ENCODE measurements around the gene SLC4A2.

SLC4A2 gene

GRCh38 chr7:151115121-151115835 is 55.9 kb downstream of the SLC4A2 start:
- peak; percentile 52 for DNase-seq
- ATAC-seq, result peak; percentile 33

DNA sequence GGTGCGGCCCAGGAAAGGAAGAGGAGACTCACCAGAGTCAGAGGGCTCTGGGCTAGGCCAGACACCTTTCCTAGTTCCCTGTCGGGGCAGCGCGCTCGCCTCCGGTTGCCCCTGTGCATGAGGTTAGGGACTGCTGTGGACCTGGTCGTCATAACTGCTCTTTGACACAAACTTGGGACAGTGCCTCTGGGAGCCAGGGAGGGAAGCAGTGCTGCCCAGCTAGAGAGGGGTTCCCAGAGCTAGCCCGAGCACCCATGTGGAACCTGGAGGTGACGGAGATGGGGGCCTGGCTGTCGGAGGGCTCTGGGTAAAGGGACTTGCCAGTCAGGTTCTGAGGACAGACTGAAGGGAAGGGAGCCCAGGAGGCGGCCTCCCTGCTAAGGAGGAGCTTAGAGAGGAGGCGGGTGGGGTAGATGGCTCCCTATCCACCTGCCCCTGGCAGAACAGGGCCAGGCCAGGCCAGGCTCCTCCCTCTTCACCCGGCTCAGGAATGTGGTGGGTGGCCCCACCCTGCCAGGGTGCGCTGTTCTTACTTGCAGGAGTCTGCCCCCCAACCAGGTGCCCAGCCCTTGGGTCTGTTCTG is 56.5 kb downstream of the SLC4A2 start:
- DNase-seq (no peak), ATAC-seq (no peak)

DNA sequence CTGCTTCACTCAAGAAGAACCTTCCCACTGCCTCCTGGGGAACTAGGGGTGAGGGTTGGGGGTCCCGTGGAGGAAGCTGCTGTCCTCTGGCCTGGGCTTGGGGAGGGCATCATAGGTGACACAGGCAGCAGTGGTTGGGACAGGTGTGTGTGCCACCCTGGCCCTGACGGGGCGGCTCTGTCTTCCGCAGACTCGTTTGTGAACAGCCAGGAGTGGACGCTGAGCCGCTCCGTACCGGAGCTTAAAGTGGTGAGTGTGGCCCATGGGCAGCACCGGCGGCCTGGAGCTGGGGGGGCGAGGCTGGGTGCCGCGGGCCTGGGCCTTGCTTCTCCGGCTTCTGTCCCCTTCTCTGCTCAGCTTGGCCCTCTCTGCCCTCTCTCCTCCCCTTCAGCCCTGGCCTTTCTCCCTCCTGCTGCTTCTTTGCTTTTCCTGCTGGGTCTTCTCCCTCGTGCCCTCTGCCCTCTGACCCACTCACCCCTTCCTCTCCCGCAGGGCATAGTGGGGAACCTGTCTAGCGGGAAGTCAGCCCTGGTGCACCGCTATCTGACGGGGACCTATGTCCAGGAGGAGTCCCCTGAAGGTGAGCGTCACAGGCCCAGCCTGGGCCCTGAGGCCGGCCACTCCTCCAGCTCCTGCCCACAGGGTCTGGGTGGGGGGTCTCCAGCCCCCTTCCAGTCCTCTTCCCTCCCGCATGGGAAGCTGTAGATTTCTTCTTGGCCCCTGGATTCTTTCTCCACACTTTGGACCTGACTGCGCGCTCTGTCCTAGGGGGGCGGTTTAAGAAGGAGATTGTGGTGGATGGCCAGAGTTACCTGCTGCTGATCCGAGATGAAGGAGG is 57.4 kb downstream of the SLC4A2 start:
- DNase-seq (no peak), ATAC-seq (no peak)

DNA sequence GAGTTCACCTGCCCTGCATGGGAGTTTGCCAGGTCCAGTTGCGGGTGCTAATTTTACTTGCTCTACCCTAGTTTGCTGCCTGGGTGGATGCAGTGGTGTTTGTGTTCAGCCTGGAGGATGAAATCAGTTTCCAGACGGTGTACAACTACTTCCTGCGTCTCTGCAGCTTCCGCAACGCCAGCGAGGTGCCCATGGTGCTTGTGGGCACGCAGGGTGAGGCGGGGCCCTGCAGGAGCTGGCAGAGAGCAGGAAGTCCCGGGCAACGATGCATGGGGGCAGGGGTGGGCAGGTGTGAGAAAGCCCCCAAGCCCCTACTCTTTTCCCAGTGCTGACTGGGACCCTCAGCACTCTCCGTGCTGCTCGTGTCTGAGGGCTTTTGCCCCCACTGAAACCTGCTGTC is 58.2 kb downstream of the SLC4A2 start:
- DNase-seq (no peak), ATAC-seq (no peak)

DNA sequence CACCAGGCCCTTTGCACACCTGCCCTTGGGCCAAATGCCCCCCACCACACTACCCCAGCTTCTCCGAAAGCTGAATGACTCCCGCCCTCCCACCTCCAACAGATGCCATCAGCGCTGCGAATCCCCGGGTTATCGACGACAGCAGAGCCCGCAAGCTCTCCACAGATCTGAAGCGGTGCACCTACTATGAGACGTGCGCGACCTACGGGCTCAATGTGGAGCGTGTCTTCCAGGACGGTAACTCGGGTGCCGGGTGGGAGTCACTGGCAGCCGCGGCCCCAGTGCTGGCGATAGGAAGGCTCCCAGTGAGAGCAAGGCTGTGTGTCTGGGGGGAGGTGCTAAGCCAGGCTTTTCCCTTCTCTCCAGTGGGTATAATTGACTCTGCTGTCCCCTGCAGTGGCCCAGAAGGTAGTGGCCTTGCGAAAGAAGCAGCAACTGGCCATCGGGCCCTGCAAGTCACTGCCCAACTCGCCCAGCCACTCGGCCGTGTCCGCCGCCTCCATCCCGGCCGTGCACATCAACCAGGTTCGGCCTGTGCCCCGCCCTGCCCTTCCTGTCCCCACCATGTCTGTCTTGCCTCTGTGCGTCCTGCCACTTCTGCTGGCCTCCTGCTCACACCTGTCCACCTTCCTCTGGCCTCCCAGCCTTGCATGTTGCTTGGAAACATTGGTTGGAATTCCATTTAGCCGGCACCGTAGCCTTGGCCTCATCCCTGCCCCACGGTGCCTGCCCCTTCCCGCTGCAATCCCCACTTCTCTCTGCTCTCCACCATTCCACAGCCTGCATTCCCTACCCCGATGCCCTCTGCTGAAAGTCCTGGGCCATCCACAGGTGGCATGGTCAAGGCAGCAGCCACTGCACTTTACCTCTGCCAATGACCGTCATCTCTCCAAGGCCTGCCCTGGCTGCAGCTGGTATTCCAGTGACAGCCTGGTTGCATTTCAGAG is 59.0 kb downstream of the SLC4A2 start:
- no peak for DNase-seq
- ATAC-seq, result no peak

DNA sequence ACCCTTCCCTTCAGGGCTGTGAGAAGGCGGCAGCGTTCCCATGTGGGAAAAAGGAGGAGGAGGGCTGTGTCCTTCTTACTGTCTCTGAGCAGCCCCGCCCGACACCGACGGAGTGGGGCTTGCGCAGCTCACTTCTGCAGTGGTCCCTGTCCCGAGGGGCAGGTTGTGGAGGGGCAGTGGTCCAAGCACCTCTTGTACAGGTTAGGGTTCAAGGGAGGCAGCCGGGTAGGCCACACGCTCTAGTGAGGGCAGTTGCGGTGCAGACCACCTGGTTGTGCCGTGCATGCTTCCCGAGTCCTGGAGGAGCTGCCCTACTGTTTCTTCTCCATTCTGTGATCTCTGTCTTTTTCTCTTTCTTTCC is 59.6 kb downstream of the SLC4A2 start:
- ATAC-seq (no peak), DNase-seq (no peak)

- no peak for DNase-seq
- no peak for ATAC-seq
Measured at GRCh38 chr7:151119902-151120301, 60.5 kb downstream of the SLC4A2 start.

- DNase-seq, result no peak
Measured at GRCh38 chr7:151120896-151121295, 61.5 kb downstream of the SLC4A2 start.

DNA sequence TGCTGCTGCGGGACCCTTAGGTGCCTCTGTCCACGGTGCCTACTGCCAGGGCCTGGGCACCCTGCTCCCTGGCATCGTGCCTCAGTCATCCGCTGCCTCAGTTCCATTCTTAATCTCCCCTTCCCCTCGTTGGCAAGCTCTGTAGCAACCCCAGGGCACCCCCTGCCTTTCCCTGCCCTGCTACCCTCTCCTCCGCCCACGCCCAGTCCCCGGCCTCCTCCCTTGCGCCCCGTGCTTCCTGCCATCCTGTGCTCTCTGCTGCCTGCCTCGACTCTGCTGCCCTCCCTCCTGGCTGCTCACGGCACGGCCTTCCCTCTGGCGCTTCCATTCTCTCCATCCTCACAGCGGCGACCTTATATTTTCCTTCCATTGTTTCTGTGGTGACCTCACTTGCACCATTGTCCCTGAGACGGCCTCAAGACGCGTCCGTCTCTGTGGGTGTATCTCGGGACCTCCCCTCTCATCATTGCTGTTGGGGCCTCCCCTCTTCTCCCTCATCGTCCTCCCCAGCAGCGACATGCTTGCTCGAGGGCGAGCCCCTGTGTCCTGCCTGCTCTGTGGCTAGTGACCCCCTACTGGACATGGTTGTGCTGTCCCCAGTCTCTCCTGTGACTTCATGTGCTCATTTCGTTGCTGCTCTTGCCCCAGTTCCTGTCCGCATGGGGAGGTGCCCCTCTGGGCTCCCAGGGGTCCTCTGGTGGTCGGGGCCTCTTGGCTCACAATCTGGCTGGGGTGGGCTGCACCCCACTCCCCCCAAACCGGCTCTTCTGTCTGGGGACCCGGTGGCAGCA is 62.2 kb downstream of the SLC4A2 start:
- DNase-seq, result no peak
- no peak for ATAC-seq

More at GRCh38 chr7:151120896-151121295, 61.5 kb downstream of the SLC4A2 start:
- no peak for ATAC-seq

GRCh38 chr7:151122276-151122675 is 62.9 kb downstream of the SLC4A2 start:
- ATAC-seq (no peak), DNase-seq (no peak)

DNA sequence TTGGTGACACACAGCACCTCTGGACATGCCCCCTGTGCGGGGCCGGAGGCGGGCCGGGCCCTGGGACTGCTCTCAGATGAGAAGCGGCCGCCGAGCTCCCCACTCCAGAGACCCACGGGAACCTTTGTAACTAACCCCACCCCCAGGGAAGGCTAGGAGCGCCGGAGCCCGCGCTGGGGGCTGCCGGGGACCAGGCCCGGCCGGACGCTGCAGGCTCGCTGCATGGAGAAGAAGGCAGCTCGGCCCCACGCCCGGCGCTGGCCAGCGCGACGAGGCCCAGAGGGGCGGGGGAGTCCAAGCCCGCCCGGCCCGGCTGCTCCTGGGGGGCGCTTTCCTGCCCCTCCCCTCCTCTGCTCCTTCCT is 63.4 kb downstream of the SLC4A2 start:
- DNase-seq (no peak), ATAC-seq (no peak)

DNA sequence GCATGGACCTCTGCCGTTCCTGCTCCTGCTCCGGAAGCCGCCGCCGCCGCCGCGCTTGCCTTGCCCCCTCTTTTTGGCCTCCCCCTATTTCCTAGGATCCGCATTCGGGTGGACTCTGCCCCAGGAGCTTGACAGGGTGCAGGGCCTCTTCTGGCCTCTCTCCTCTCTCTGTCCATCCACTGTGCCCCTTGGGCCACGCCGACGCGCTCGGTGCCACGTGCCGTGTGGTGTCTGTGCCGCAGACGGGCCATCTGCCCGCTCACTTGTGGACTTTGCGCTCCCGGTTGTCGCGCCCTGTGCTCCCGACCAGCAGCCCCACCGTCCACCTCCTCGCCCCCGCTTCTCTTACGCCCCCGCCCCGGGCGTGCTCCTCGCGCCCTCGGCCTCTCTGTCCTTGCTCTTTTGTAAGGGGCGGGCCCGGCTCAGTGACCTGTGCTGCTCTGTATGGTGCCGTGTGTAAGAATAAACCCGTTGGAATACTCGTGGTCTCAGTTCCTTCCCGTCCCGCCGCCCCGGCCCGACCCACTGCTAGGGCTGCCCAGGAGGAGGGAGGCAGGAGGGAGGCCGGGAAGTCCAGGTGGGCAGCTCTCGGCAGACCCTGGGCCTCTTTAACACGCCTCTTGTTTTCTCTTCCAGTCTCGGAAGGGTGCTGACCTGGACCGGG is 63.9 kb downstream of the SLC4A2 start:
- no peak for DNase-seq
- no peak for ATAC-seq

GRCh38 chr7:151123822-151124464 is 64.6 kb downstream of the SLC4A2 start:
- peak; percentile 87 for ATAC-seq
- DNase-seq, result peak; percentile 86

- DNase-seq, result no peak
- no peak for ATAC-seq
Measured at GRCh38 chr7:151124481-151124880, 65.1 kb downstream of the SLC4A2 start.

DNA sequence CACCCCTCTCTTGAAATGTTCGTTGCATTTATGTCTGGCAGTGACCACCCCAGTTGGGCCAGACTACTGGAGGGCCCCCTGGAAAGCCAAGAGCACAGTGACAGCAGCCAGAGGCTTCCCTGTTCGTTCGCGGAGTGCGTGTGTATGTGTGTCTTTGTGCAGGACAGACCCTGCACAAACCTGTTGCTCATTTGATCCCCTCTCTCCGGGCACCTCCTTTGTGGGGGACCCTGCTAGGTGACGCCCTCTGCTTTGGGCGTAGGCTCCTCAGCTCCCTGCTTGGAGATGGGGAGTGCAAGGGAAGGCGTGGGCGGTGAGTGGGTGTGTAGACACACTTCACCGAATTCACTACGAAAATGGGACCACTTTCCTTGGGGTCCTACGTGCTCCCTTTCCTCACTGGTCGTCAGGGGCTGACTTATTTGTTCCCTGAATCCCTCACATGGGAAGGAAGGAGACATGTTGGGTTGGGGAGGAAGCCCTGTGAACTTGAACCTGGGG is 65.6 kb downstream of the SLC4A2 start:
- DNase-seq (no peak), ATAC-seq (no peak)

DNA sequence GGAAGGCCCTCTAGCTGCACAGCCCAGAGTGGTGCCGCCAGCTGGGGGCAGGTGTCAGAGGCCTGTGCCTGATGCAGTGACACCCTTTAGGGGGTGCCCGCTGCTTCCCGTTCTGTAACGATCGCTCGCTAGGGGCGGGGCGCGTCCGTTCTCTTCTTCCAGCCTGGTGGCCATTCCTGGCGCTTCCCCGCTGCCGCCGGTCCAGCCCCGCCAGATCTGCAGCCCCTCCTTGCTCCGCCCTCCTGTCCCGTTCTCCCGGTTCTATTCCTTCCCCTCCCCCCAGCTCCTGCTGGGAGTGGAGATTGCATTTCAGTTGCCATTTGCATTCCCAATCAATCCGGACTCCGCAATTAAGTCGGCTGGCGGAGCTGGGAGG is 66.1 kb downstream of the SLC4A2 start:
- DNase-seq (no peak), ATAC-seq (no peak)

GRCh38 chr7:151125846-151126481 is 66.6 kb downstream of the SLC4A2 start:
- ATAC-seq, result no peak
- no peak for DNase-seq

Data from stimulated activated naive CD8-positive, alpha-beta T cell treated with anti-CD3 and anti-CD28 coated beads, Interleukin-15, Interleukin-2, amounts not matched to agents 100 U/mL and 50 U/mL, for 24 hours (primary cell).